H9 (cell line): Measurements from ENCODE around the gene CDC25A. TPM values are rescaled to one million over a fixed set of nuclear protein-coding genes. Genes with fewer than 3 reads are reported as not detected.

ENCODE experiments used
- DNase-seq: peaks from one replicate; pipeline ENCODE4 v3.0.0-alpha.2; 2017
- H2AFZ ChIP-seq: one replicate; pipeline ENCODE4 v1.6.1; 2013; ENCODE audit warnings: mild to moderate bottlenecking, low read length, control low read depth, moderate library complexity
- H2AK5ac ChIP-seq: 2 replicates; pipeline ENCODE4 v1.6.1; 2013; ENCODE audit warnings: low read length, control low read depth, mixed read lengths; ENCODE audit not compliant: insufficient read length
- H2BK120ac ChIP-seq: one replicate; pipeline ENCODE4 v1.6.1; 2013; ENCODE audit warnings: low read depth, mild to moderate bottlenecking, low read length, control low read depth, inconsistent platforms; ENCODE audit not compliant: poor library complexity, severe bottlenecking
- H2BK12ac ChIP-seq: 2 replicates; pipeline ENCODE4 v1.6.1; 2013; ENCODE audit warnings: low read length, control low read depth, mixed read lengths, low read depth; ENCODE audit not compliant: insufficient read length
- H2BK15ac ChIP-seq: 2 replicates; pipeline ENCODE4 v1.6.1; 2013; ENCODE audit warnings: low read depth, low read length, control low read depth
- H2BK20ac ChIP-seq: one replicate; pipeline ENCODE4 v1.6.1; 2013; ENCODE audit warnings: low read depth, mild to moderate bottlenecking, low read length, control low read depth, inconsistent platforms; ENCODE audit not compliant: poor library complexity, severe bottlenecking
- H2BK5ac ChIP-seq: 2 replicates; pipeline ENCODE4 v1.6.1; 2013; ENCODE audit warnings: low read length, control low read depth, mixed read lengths; ENCODE audit not compliant: insufficient read length
- H3K14ac ChIP-seq: 2 replicates; pipeline ENCODE4 v1.6.1; 2013; ENCODE audit warnings: low read length, control low read depth; ENCODE audit not compliant: insufficient read depth
- H3K18ac ChIP-seq: 2 replicates; pipeline ENCODE4 v1.6.1; 2013; ENCODE audit warnings: low read depth, mild to moderate bottlenecking, mixed read lengths, low read length, control low read depth; ENCODE audit not compliant: insufficient read length
- H3K23ac ChIP-seq: 2 replicates; pipeline ENCODE4 v1.6.1; 2013; ENCODE audit warnings: low read length, control low read depth, mixed read lengths, low read depth; ENCODE audit not compliant: insufficient read length
- H3K23me2 ChIP-seq: 2 replicates; pipeline ENCODE4 v1.6.1; 2013; ENCODE audit warnings: low read depth, mild to moderate bottlenecking, mixed read lengths, low read length, control low read depth; ENCODE audit not compliant: insufficient read length, poor library complexity, severe bottlenecking
- H3K27ac ChIP-seq: 2 replicates; pipeline ENCODE4 v1.5.1; 2013; ENCODE audit warnings: low read length, control low read depth, mixed read lengths, low read depth; ENCODE audit not compliant: insufficient read length
- H3K27me3 ChIP-seq: 2 replicates; pipeline ENCODE4 v1.6.1; 2013; ENCODE audit warnings: low read length, control low read depth, inconsistent platforms; ENCODE audit not compliant: insufficient read depth
- H3K4ac ChIP-seq: 2 replicates; pipeline ENCODE4 v1.6.1; 2013; ENCODE audit warnings: low read depth, mild to moderate bottlenecking, control low read depth, inconsistent platforms, low read length, moderate library complexity
- H3K4me1 ChIP-seq: 2 replicates; pipeline ENCODE4 v1.6.1; 2013; ENCODE audit warnings: low read length, control low read depth, inconsistent platforms; ENCODE audit not compliant: insufficient read depth
- H3K4me2 ChIP-seq: 2 replicates; pipeline ENCODE4 v1.6.1; 2013; ENCODE audit warnings: low read length, control low read depth, mixed read lengths; ENCODE audit not compliant: insufficient read length, insufficient read depth
- H3K56ac ChIP-seq: 2 replicates; pipeline ENCODE4 v1.6.1; 2013; ENCODE audit warnings: low read depth, mild to moderate bottlenecking, mixed read lengths, low read length, control low read depth; ENCODE audit not compliant: insufficient read length
- H3K79me1 ChIP-seq: 2 replicates; pipeline ENCODE4 v1.6.1; 2013; ENCODE audit warnings: low read depth, mild to moderate bottlenecking, moderate library complexity, low read length, control low read depth, inconsistent platforms; ENCODE audit not compliant: insufficient read depth, poor library complexity, severe bottlenecking
- H3K79me2 ChIP-seq: 2 replicates; pipeline ENCODE4 v1.6.1; 2013; ENCODE audit warnings: low read length, control low read depth, inconsistent platforms; ENCODE audit not compliant: insufficient read depth
- H3K9ac ChIP-seq: 2 replicates; pipeline ENCODE4 v1.6.1; 2013; ENCODE audit warnings: low read length, control low read depth, mixed read lengths; ENCODE audit not compliant: insufficient read length; ENCODE audit errors: extremely low read depth
- H3K9me3 ChIP-seq: one replicate; pipeline ENCODE4 v1.6.1; 2013; ENCODE audit warnings: low read depth, low read length, inconsistent platforms; ENCODE audit not compliant: control insufficient read depth
- H3T11ph ChIP-seq: one replicate; pipeline ENCODE4 v1.6.1; 2013; ENCODE audit warnings: mild to moderate bottlenecking, low read length, control low read depth, inconsistent platforms
- H4K20me1 ChIP-seq: one replicate; pipeline ENCODE4 v1.6.1; 2013; ENCODE audit not compliant: control insufficient read depth, insufficient read length, insufficient read depth
- H4K5ac ChIP-seq: 2 replicates; pipeline ENCODE4 v1.6.1; 2013; ENCODE audit warnings: low read depth, mild to moderate bottlenecking, mixed read lengths, low read length, control low read depth; ENCODE audit not compliant: insufficient read length
- H4K8ac ChIP-seq: replicated peaks from 2 replicates; pipeline ENCODE4 v1.6.1; 2013; ENCODE audit warnings: low read length, control low read depth, mixed read lengths, low read depth; ENCODE audit not compliant: insufficient read length
- H4K91ac ChIP-seq: 2 replicates; pipeline ENCODE4 v1.6.1; 2013; ENCODE audit warnings: low read depth, mild to moderate bottlenecking, moderate library complexity, mixed read lengths, low read length, control low read depth; ENCODE audit not compliant: insufficient read length
- H3K27ac Mint-ChIP-seq, 3 experiments: 2 replicates in 2 of 3; 3 replicates in 1 of 3; pipeline ENCODE4 v1.8.0; 2020 to 2021; ENCODE audit warnings: mixed read lengths in 3 of 3, mild to moderate bottlenecking in 1 of 3, moderate library complexity in 1 of 3
- H3K27me3 Mint-ChIP-seq: 2 replicates; pipeline ENCODE4 v1.8.0; 2021; ENCODE audit warnings: low read depth, mild to moderate bottlenecking, moderate library complexity, mixed read lengths
- H3K36me3 Mint-ChIP-seq, 3 experiments: 2 replicates in 2 of 3; 3 replicates in 1 of 3; pipeline ENCODE4 v1.8.0; 2020 to 2021; ENCODE audit warnings: low read depth in 3 of 3, mixed read lengths in 3 of 3; ENCODE audit not compliant: insufficient read depth in 1 of 3
- H3K4me1 Mint-ChIP-seq, 2 experiments: 2 replicates each; pipeline ENCODE4 v1.8.0; 2020; ENCODE audit warnings: mixed read lengths in 2 of 2
- H3K4me3 Mint-ChIP-seq, 2 experiments: 2 replicates in 1 of 2; 3 replicates in 1 of 2; pipeline ENCODE4 v1.8.0; 2020 to 2021; ENCODE audit warnings: mild to moderate bottlenecking in 2 of 2, mixed read lengths in 2 of 2, moderate library complexity in 1 of 2
- H3K9me3 Mint-ChIP-seq, 2 experiments: 2 replicates in 1 of 2; 3 replicates in 1 of 2; pipeline ENCODE4 v1.8.0; 2020; ENCODE audit warnings: mild to moderate bottlenecking in 2 of 2, mixed read lengths in 2 of 2, moderate library complexity in 1 of 2
- WGBS: extraction: QIAGEN DNeasy Blood & Tissue Kit; methylation state at CpG from one replicate; pipeline ENCODE4 v1.1.7; 2013; ENCODE audit warnings: missing lambda C conversion rate, low lambda C conversion rate, mixed read lengths; ENCODE audit not compliant: insufficient read length; ENCODE audit errors: extremely low coverage; 5-methylcytosine and 5-hydroxymethylcytosine counted together
- total RNA-seq: library from RNA; stranded (reverse); gene quantifications from 2 replicates; pipeline ENCODE4 v1.2.1, GENCODE V29; 2021
- TF ChIP-seq, protein P1 (sequence below): fragments of 200-600 bp; sonication (generic); conservative IDR thresholded peaks from 3 replicates; pipeline ENCODE4 v1.8.0; 2021; ENCODE audit warnings: antibody characterized with exemption, mild to moderate bottlenecking

Gene CDC25A
- total RNA-seq, 1 experiment from 2014 or later, result 83.3 TPM

GRCh38 chr3:48226939-48227338, 38.7 kb upstream of the CDC25A start:
- no CpG with 5 or more reads among the region's 3 CpGs for WGBS
- TF ChIP-seq, protein P1, sequence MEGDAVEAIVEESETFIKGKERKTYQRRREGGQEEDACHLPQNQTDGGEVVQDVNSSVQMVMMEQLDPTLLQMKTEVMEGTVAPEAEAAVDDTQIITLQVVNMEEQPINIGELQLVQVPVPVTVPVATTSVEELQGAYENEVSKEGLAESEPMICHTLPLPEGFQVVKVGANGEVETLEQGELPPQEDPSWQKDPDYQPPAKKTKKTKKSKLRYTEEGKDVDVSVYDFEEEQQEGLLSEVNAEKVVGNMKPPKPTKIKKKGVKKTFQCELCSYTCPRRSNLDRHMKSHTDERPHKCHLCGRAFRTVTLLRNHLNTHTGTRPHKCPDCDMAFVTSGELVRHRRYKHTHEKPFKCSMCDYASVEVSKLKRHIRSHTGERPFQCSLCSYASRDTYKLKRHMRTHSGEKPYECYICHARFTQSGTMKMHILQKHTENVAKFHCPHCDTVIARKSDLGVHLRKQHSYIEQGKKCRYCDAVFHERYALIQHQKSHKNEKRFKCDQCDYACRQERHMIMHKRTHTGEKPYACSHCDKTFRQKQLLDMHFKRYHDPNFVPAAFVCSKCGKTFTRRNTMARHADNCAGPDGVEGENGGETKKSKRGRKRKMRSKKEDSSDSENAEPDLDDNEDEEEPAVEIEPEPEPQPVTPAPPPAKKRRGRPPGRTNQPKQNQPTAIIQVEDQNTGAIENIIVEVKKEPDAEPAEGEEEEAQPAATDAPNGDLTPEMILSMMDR, result no peak

More at GRCh38 chr3:48226939-48227338, 38.7 kb upstream of the CDC25A start:
- DNase-seq, result no peak
- no peaks in the 10 kb centered on the region for H4K20me1 ChIP-seq
- H3K79me2 ChIP-seq, result no peaks in the 10 kb centered on the region
- H3K23ac ChIP-seq, result no peak overlapping the region
- H4K5ac ChIP-seq, result no peak overlapping the region
- H2BK15ac ChIP-seq, result no peak overlapping the region
- H4K8ac ChIP-seq, result no peak overlapping the region
- H3K4me1 ChIP-seq, result no peaks in the 10 kb centered on the region
- H3K18ac ChIP-seq, result no peak overlapping the region
- Mint-ChIP-seq H3K4me3 (no peak overlapping the region), H3K4me1 (peaks cover 9 to 10% of the 10 kb centered on the region in 2 experiments), H3K27ac (no peak overlapping the region; a peak in 1 of 7 replicates), H3K36me3 (no peaks in the 10 kb centered on the region), H3K9me3 (no peaks in the 10 kb centered on the region), H3K27me3 (peaks cover 20% of the 10 kb centered on the region)
- H3T11ph ChIP-seq, result no peak overlapping the region
- no peak overlapping the region for H2BK5ac ChIP-seq
- H2BK20ac ChIP-seq, result no peak overlapping the region
- H2BK12ac ChIP-seq, result no peak overlapping the region
- no peaks in the 10 kb centered on the region for H3K79me1 ChIP-seq
- H3K23me2 ChIP-seq, result no peaks in the 10 kb centered on the region
- no peak overlapping the region for H4K91ac ChIP-seq
- no peak overlapping the region for H2BK120ac ChIP-seq
- H3K4me2 ChIP-seq, result no peak overlapping the region
- H3K56ac ChIP-seq, result no peak overlapping the region
- no peak overlapping the region for H3K4ac ChIP-seq
- no peaks in the 10 kb centered on the region for H3K9me3 ChIP-seq
- no peak overlapping the region for H2AK5ac ChIP-seq
- no peak overlapping the region for H2AFZ ChIP-seq
- H3K27ac ChIP-seq, result no peak overlapping the region
- no peak overlapping the region for H3K9ac ChIP-seq
- H3K27me3 ChIP-seq, result no peaks in the 10 kb centered on the region
- H3K14ac ChIP-seq, result no peak overlapping the region
